H1 (cell line): ENCODE results near the gene GGCX. TPM values are rescaled to one million over a fixed set of nuclear protein-coding genes. Genes with fewer than 3 reads are reported as not detected.
A peak's percentile ranks its signal among the peaks of the same experiment; 100 is the strongest.

Source experiments
- CTCF ChIA-PET: fragments of 300-600 bp; sonication (Branson Sonifier 250); formaldehyde crosslinking; loops from one replicate; lab custom pipeline; 2021; ENCODE audit not compliant: partially characterized antibody; lab: Charles Lee
- POLR2A ChIA-PET: fragments of 300-600 bp; sonication (Branson Sonifier 250); formaldehyde crosslinking; loops from one replicate; lab custom pipeline; 2021; ENCODE audit warnings: inconsistent platforms; ENCODE audit not compliant: partially characterized antibody; lab: Charles Lee
- DNase-seq, 2 experiments: peaks; one replicate each; pipeline versions ENCODE4 v3.0.0 to v3.0.0-alpha.2; 2010 to 2022; ENCODE audit warnings: low spot score in 2 of 2, low read depth in 1 of 2, mixed read lengths in 1 of 2
- FAIRE-seq: peaks from 2 replicates; lab custom pipeline; 2011; peaks lifted over from hg19 to GRCh38; lab: Jason Lieb, UNC
- H2AFZ ChIP-seq: 2 replicates; pipeline ENCODE4 v1.8.1; 2012; ENCODE audit warnings: low read length, inconsistent platforms
- H2AK5ac ChIP-seq: 2 replicates; pipeline ENCODE4 v1.6.1; 2013; ENCODE audit warnings: low read depth, low read length
- H2BK120ac ChIP-seq: replicated peaks from 2 replicates; pipeline ENCODE3; 2013; ENCODE audit warnings: low read depth, low read length, inconsistent platforms
- H2BK12ac ChIP-seq: 2 replicates; pipeline ENCODE4 v1.6.1; 2013; ENCODE audit warnings: low read depth, low read length
- H2BK15ac ChIP-seq: 2 replicates; pipeline ENCODE4 v1.6.1; 2013; ENCODE audit warnings: low read length
- H2BK20ac ChIP-seq: 2 replicates; pipeline ENCODE4 v1.6.1; 2013; ENCODE audit warnings: low read length
- H2BK5ac ChIP-seq: 2 replicates; pipeline ENCODE4 v1.6.1; 2013; ENCODE audit warnings: low read depth, low read length
- H3K14ac ChIP-seq: 2 replicates; pipeline ENCODE4 v1.6.1; 2013; ENCODE audit warnings: inconsistent platforms; ENCODE audit not compliant: insufficient read length
- H3K18ac ChIP-seq: 2 replicates; pipeline ENCODE4 v1.6.1; 2013; ENCODE audit warnings: low read length; ENCODE audit errors: extremely low read depth
- H3K23ac ChIP-seq: 2 replicates; pipeline ENCODE4 v1.6.1; 2013; ENCODE audit warnings: inconsistent platforms; ENCODE audit not compliant: insufficient read length
- H3K23me2 ChIP-seq: 2 replicates; pipeline ENCODE4 v1.6.1; 2013; ENCODE audit warnings: low read depth, low read length
- H3K27ac ChIP-seq: 2 replicates; pipeline ENCODE4 v1.6.1; 2011; ENCODE audit warnings: low read depth, low read length, inconsistent platforms
- H3K27me3 ChIP-seq, 4 experiments: replicated peaks in 1 of 4; 1 replicate in 1 of 4; 2 replicates in 3 of 4; pipeline versions ENCODE4 v1.6.1 to v1.8.1; 2011 to 2013; ENCODE audit warnings: low read length in 3 of 4, mild to moderate bottlenecking in 3 of 4, inconsistent platforms in 2 of 4, mixed read lengths in 2 of 4, moderate library complexity in 1 of 4; ENCODE audit not compliant: control insufficient read depth in 3 of 4, insufficient read depth in 3 of 4; ENCODE audit errors: extremely low read depth in 1 of 4
- H3K36me3 ChIP-seq, 4 experiments: 2 replicates each; pipeline versions ENCODE4 v1.6.1 to v1.8.1; 2011 to 2013; ENCODE audit warnings: mild to moderate bottlenecking in 4 of 4, low read length in 3 of 4, moderate library complexity in 2 of 4, control low read depth in 1 of 4, inconsistent platforms in 1 of 4; ENCODE audit not compliant: insufficient read depth in 4 of 4, control insufficient read depth in 2 of 4
- H3K4ac ChIP-seq: replicated peaks from 2 replicates; pipeline ENCODE3; 2013; ENCODE audit warnings: low read length, low read depth, mixed read lengths, inconsistent platforms; ENCODE audit not compliant: insufficient read length
- H3K4me1 ChIP-seq, 4 experiments: replicated peaks in 1 of 4; 1 replicate in 1 of 4; 2 replicates in 3 of 4; pipeline versions ENCODE4 v1.6.1 to v1.8.1; 2011 to 2013; ENCODE audit warnings: low read length in 3 of 4, inconsistent platforms in 2 of 4, mixed read lengths in 1 of 4; ENCODE audit not compliant: insufficient read depth in 4 of 4, control insufficient read depth in 3 of 4
- H3K4me2 ChIP-seq, 2 experiments: 2 replicates each; pipeline versions ENCODE4 v1.6.1 to v1.8.1; 2011 to 2013; ENCODE audit warnings: low read depth in 2 of 2, low read length in 2 of 2, control low read depth in 1 of 2, inconsistent platforms in 1 of 2, mild to moderate bottlenecking in 1 of 2; ENCODE audit not compliant: insufficient read depth in 1 of 2
- H3K4me3 ChIP-seq, 4 experiments: fragments of 200-600, 300-600 bp in 1 of 4; sonication (generic), shearing (Covaris generic), sonication (Bioruptor Twin) in 1 of 4; 2 replicates each; pipeline versions ENCODE4 v1.5.1 to v1.8.1; 2011 to 2016; ENCODE audit warnings: low read length in 4 of 4, low read depth in 3 of 4, control low read depth in 2 of 4, inconsistent platforms in 2 of 4, mild to moderate bottlenecking in 2 of 4, mixed read lengths in 1 of 4, moderate library complexity in 1 of 4; ENCODE audit not compliant: insufficient read depth in 2 of 4; ENCODE audit errors: extremely low read depth in 1 of 4
- H3K56ac ChIP-seq: replicated peaks from 2 replicates; pipeline ENCODE3; 2013; ENCODE audit warnings: low read depth, mild to moderate bottlenecking, mixed read lengths, low read length, inconsistent platforms; ENCODE audit not compliant: insufficient read length
- H3K79me1 ChIP-seq: 2 replicates; pipeline ENCODE4 v1.6.1; 2013; ENCODE audit warnings: low read depth, low read length, control low read depth
- H3K79me2 ChIP-seq, 2 experiments: 2 replicates each; pipeline versions ENCODE4 v1.6.1 to v1.8.1; 2012 to 2013; ENCODE audit warnings: low read length in 2 of 2, mild to moderate bottlenecking in 2 of 2, inconsistent platforms in 1 of 2; ENCODE audit not compliant: insufficient read depth in 2 of 2, control insufficient read depth in 1 of 2
- H3K9ac ChIP-seq, 4 experiments: replicated peaks in 1 of 4; 1 replicate in 1 of 4; 2 replicates in 3 of 4; pipeline versions ENCODE4 v1.6.1 to v1.8.1; 2011 to 2013; ENCODE audit warnings: low read depth in 3 of 4, low read length in 3 of 4, control low read depth in 2 of 4, mild to moderate bottlenecking in 2 of 4, moderate library complexity in 2 of 4, inconsistent platforms in 1 of 4; ENCODE audit errors: extremely low read depth in 1 of 4
- H3K9me3 ChIP-seq, 2 experiments: 2 replicates each; pipeline versions ENCODE4 v1.6.1 to v1.8.1; 2012 to 2013; ENCODE audit warnings: mild to moderate bottlenecking in 2 of 2, moderate library complexity in 2 of 2, control low read depth in 1 of 2, inconsistent platforms in 1 of 2, low read depth in 1 of 2, low read length in 1 of 2, mixed read lengths in 1 of 2; ENCODE audit not compliant: insufficient read depth in 2 of 2
- H4K20me1 ChIP-seq, 2 experiments: replicated peaks in 1 of 2; 2 replicates each; pipeline versions ENCODE3 to v1.8.1; 2011 to 2013; ENCODE audit warnings: inconsistent platforms in 2 of 2, low read length in 2 of 2, mild to moderate bottlenecking in 1 of 2; ENCODE audit not compliant: insufficient read depth in 2 of 2, control insufficient read depth in 1 of 2
- H4K5ac ChIP-seq: 2 replicates; pipeline ENCODE4 v1.6.1; 2013; ENCODE audit warnings: low read length, low read depth, mixed read lengths, inconsistent platforms; ENCODE audit not compliant: insufficient read length
- H4K8ac ChIP-seq: 2 replicates; pipeline ENCODE4 v1.8.0; 2013; ENCODE audit warnings: mild to moderate bottlenecking, moderate library complexity, low read length, inconsistent platforms; ENCODE audit not compliant: insufficient read depth; ENCODE audit errors: extremely low read depth
- H4K91ac ChIP-seq: replicated peaks from 2 replicates; pipeline ENCODE3; 2013; ENCODE audit warnings: low read length, mixed read lengths, inconsistent platforms; ENCODE audit not compliant: insufficient read length
- ASH2L ChIP-seq: fragments of 200-600, 300-600 bp; sonication (generic); IDR thresholded peaks from one replicate; pipeline ENCODE4 v1.7.1; 2017; ENCODE audit warnings: low read length
- GABPA ChIP-seq: IDR thresholded peaks from 2 replicates; pipeline ENCODE4 v1.6.1; 2011; ENCODE audit warnings: mild to moderate bottlenecking, low read length, moderate library complexity, borderline replicate concordance; ENCODE audit not compliant: insufficient read depth
- KDM1A ChIP-seq: fragments of 200-600, 300-600 bp; sonication (generic); IDR thresholded peaks from 2 replicates; pipeline ENCODE4 v1.7.1; 2016; ENCODE audit warnings: mild to moderate bottlenecking, low read length, borderline replicate concordance
- WGBS, 2 experiments: shearing (Covaris generic) in 1 of 2; methylation state at CpG; one replicate each; pipeline versions ENCODE4 v1.1.6 to v1.1.7; 2013 to 2015; ENCODE audit warnings: low lambda C conversion rate in 2 of 2, mixed read lengths in 2 of 2, inconsistent platforms in 1 of 2, low coverage in 1 of 2, missing lambda C conversion rate in 1 of 2; ENCODE audit not compliant: insufficient replicate concordance in 2 of 2, insufficient coverage in 1 of 2, insufficient read length in 1 of 2; ENCODE audit errors: extremely low coverage in 1 of 2, missing lambda C conversion rate in 1 of 2; 5-methylcytosine and 5-hydroxymethylcytosine counted together
- polyA plus RNA-seq, 7 experiments: library from polyadenylated mRNA; depleted of rRNA in 3 of 7; stranded (reverse) in 5 of 7; unstranded in 2 of 7; fragments of >200 nt in 5 of 7; fragments of 200-250 nt in 2 of 7; gene quantifications; 1 replicate in 5 of 7; 2 replicates in 1 of 7; 4 replicates in 1 of 7; pipeline versions ENCODE4 v1.2.1 to v1.2.3, GENCODE V29; 2011 to 2013; ENCODE audit warnings: missing spikeins in 2 of 7, mixed read lengths in 2 of 7
- total RNA-seq: library from RNA; stranded (reverse); fragmentation: NEBNext Ultra II Directional; extraction: Animal tissue kit (Norgen Biotek cat#: 25700); gene quantifications from 2 replicates; pipeline ENCODE4 v1.2.1, GENCODE V29; 2021

GGCX gene
- total and polyA plus RNA-seq, 2 of the 8 experiments (the other 6 are each of a cell fraction or from before 2014, with no cell fraction given), result 29.4 to 33.8 TPM

DNA sequence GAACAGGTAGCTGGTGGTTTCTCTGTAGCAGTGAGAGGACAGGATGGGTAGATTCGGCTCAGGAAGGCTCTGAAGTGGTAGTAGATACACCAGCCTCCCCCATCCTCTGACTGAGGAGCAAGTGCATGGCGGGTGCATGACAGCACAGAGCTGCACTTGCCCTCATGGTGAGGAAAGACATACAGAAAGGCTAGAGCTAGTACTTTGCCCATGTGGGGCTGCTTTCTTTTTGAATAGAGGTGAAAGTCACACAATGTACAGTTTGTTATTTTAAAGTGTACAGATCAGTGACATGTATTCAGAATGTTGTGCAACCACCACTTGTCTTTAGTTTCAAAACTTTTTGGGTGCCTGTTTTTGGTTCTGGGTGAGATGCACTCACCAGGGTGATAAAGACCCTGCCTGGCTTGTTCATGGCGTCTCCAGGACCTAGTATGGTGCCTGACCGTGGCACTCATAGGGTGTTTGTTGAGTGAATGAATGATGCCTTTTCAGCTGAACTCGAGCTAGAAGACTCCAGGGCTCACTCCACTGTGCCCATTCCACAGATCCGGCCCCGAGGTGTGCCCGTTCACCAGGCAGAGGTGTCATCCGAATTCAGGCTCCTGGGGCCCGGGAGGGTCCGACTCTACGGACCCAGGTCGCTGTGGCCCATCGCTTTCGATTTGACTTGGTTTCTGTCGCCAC lies 22.5 kb upstream of the GGCX start:
- Histone ChIP-seq H4K91ac (no peak overlapping the region), H3K27me3 (peaks cover 8 to 34% (median 21%) of the 10 kb centered on the region in 4 experiments; a peak in 6 of 7 replicates), H3K23me2 (peaks cover 5% of the 10 kb centered on the region; the same call in 1 of the 2 replicates), H2BK15ac (no peak overlapping the region), H3K9ac (no peak overlapping the region; a peak in 1 of 7 replicates), H3K9me3 (no peaks in the 10 kb centered on the region), H3K27ac (no peak overlapping the region), H2AFZ (no peak overlapping the region), H3K23ac (no peak overlapping the region), H2BK120ac (no peak overlapping the region), H2AK5ac (no peak overlapping the region), H3K36me3 (no peaks in the 10 kb centered on the region), H3K4me1 (peaks cover 2 to 19% (median 6%) of the 10 kb centered on the region in 4 experiments; a peak in 6 of 7 replicates), H3K14ac (no peak overlapping the region), H2BK12ac (no peak overlapping the region), H3K4ac (no peak overlapping the region), H4K8ac (no peak overlapping the region), H3K56ac (no peak overlapping the region), H3K4me2 (peak overlapping the region; percentile 67 to 89), H4K20me1 (no peaks in the 10 kb centered on the region), H3K18ac (no peak overlapping the region), H3K4me3 (peak overlapping the region in 3 of 4 experiments; percentile 23 to 64 (median 23); a peak in 5 of 8 replicates), H4K5ac (no peak overlapping the region), H2BK5ac (no peak overlapping the region), H3K79me2 (no peaks in the 10 kb centered on the region), H3K79me1 (no peaks in the 10 kb centered on the region; the same call in 1 of the 2 replicates), H2BK20ac (no peak overlapping the region)
- WGBS, 2 experiments, result 62% methylated on average over 11 of the region's 16 CpGs; no CpG with 5 or more reads in 1 of the 2 experiments
- POLR2A ChIA-PET, result interaction anchor here (0.6 to 2.0 kb wide), 4 partner anchors 9 to 192 kb away, joined by 3 to 15 read pairs (median 6); partner anchors contain the start of genes RNF181 and TMEM150A
- FAIRE-seq, result no peak
- CTCF ChIA-PET, result interaction anchor here (0.9 to 1.5 kb wide), 2 partner anchors 16 to 33 kb away, joined by 3 to 5 read pairs; no protein-coding TSS in a partner anchor
- DNase-seq, result no peak
- TF ChIP-seq ASH2L (peak; percentile 1), GABPA (no peak), KDM1A (peak; percentile 10; the same call in 1 of the 2 replicates)
